ENCODE results near the gene ABHD14A. TPM values are rescaled to one million over a fixed set of nuclear protein-coding genes. Genes with fewer than 3 reads are reported as not detected.
"Not testable (repeated sequence)": the region's sequence is repeated elsewhere in the genome, so short reads cannot be mapped to it uniquely, and the experiment has no call there.

Gene ABHD14A
- total RNA-seq, 2 donors from 2014 or later = 55.3 to 58.5 TPM

DNA sequence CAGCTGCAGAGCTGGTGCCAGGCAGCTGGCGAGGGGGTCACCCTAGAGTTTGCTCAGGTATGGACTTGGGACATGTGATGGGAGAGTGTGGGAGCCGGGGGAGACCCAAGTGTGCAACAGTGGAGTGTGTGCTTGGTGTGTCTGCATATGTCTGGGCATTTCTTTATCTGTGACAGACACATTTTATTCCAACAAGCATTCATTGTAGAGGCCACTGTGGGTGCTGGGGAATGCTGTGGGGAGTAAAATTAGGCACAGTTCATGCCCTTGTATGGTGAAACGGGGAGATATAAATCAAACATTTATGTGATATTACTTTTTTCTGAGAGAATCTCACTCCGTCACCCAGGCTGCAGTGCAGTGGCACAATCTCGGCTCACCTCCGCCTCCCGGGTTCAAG is 12.7 kb downstream of the ABHD14A start:
- intact Hi-C loops (cut with DNase I) = no loop called here
- no peaks in the 10 kb centered on the region for H3K27me3 ChIP-seq (replicated peaks; ENCODE audit: insufficient read depth)
- no peak for DNase-seq (ENCODE audit: low spot score)
- WGBS = 89% methylated on average over 7 of the region's 7 CpGs
- H3K36me3 ChIP-seq = no peaks in the 10 kb centered on the region
- TF ChIP-seq POLR2AphosphoS5 (IDR thresholded peaks at IDR 0.05) (no peak), POLR2A (IDR thresholded peaks at IDR 0.05) (no peak)
- H3K4me1 ChIP-seq (replicated peaks) = peaks cover 7% of the 10 kb centered on the region
- no peak overlapping the region for H3K27ac ChIP-seq
- H3K4me3 ChIP-seq = no peak overlapping the region
- H3K9me3 ChIP-seq = no peaks in the 10 kb centered on the region

GRCh38 chr3:51988286-51989146 is 13.7 kb downstream of the ABHD14A start:
- no peak overlapping the region for H3K27ac ChIP-seq
- H3K27me3 ChIP-seq (replicated peaks; ENCODE audit: insufficient read depth) = no peaks in the 10 kb centered on the region
- no peak for DNase-seq (ENCODE audit: low spot score)
- WGBS = 79% methylated on average over 15 of the region's 15 CpGs
- no peak overlapping the region for H3K4me3 ChIP-seq
- no peak for TF ChIP-seq POLR2AphosphoS5 (IDR thresholded peaks at IDR 0.05)
- TF ChIP-seq, protein P1, sequence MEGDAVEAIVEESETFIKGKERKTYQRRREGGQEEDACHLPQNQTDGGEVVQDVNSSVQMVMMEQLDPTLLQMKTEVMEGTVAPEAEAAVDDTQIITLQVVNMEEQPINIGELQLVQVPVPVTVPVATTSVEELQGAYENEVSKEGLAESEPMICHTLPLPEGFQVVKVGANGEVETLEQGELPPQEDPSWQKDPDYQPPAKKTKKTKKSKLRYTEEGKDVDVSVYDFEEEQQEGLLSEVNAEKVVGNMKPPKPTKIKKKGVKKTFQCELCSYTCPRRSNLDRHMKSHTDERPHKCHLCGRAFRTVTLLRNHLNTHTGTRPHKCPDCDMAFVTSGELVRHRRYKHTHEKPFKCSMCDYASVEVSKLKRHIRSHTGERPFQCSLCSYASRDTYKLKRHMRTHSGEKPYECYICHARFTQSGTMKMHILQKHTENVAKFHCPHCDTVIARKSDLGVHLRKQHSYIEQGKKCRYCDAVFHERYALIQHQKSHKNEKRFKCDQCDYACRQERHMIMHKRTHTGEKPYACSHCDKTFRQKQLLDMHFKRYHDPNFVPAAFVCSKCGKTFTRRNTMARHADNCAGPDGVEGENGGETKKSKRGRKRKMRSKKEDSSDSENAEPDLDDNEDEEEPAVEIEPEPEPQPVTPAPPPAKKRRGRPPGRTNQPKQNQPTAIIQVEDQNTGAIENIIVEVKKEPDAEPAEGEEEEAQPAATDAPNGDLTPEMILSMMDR (IDR thresholded peaks at IDR 0.05) = no peak
- no peak for TF ChIP-seq POLR2A (IDR thresholded peaks at IDR 0.05)
- intact Hi-C loops (cut with DNase I) = no loop called here
- no peaks in the 10 kb centered on the region for H3K9me3 ChIP-seq
- H3K36me3 ChIP-seq = no peaks in the 10 kb centered on the region
- H3K4me1 ChIP-seq (replicated peaks) = peaks cover 7% of the 10 kb centered on the region

DNA sequence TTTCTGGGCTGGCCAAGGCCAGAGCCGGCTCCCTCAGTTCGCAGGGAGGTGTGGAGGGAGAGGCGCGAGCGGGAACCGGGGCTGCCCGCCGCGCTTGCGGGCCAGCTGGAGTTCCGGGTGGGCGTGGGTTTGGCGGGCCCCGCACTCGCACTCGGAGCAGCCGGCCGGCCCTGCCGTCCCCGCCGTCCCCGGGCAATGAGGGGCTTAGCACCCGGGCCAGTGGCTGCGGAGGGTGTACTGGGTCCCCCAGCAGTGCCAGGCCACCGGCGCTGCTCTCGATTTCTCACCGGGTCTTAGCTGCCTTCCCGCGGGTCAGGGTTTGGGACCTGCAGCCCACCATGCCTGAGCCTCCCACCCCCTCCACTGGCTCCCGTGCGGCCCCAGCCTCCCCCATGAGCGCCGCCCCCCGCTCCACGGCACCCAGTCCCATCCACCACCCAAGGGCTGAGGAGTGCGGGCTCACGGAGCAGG is 15.7 kb downstream of the ABHD14A start:
- H3K27me3 ChIP-seq (replicated peaks; ENCODE audit: insufficient read depth); intact Hi-C loops (cut with DNase I); H3K9me3 ChIP-seq; H3K4me1 ChIP-seq (replicated peaks); H3K27ac ChIP-seq; H3K4me3 ChIP-seq; DNase-seq (ENCODE audit: low spot score); H3K36me3 ChIP-seq: not testable (repeated sequence)
- 87% methylated on average over 34 of the region's 38 CpGs for WGBS

GRCh38 chr3:51992017-51992682 is 17.3 kb downstream of the ABHD14A start:
- peaks cover 7% of the 10 kb centered on the region for H3K4me1 ChIP-seq (replicated peaks)
- 79% methylated on average over 3 of the region's 3 CpGs for WGBS
- no peak overlapping the region for H3K27ac ChIP-seq
- TF ChIP-seq POLR2AphosphoS5 (IDR thresholded peaks at IDR 0.05) = no peak
- TF ChIP-seq, protein P1 (IDR thresholded peaks at IDR 0.05) = no peak
- TF ChIP-seq POLR2A (IDR thresholded peaks at IDR 0.05) = no peak
- H3K27me3 ChIP-seq (replicated peaks; ENCODE audit: insufficient read depth) = no peaks in the 10 kb centered on the region
- intact Hi-C loops (cut with DNase I) = no loop called here
- no peak overlapping the region for H3K4me3 ChIP-seq
- no peaks in the 10 kb centered on the region for H3K9me3 ChIP-seq
- no peak for DNase-seq (ENCODE audit: low spot score)
- H3K36me3 ChIP-seq = no peaks in the 10 kb centered on the region

GRCh38 chr3:51993657-51994056 is 18.8 kb downstream of the ABHD14A start:
- intact Hi-C loops (cut with DNase I); H3K4me1 ChIP-seq (replicated peaks); H3K4me3 ChIP-seq; DNase-seq (ENCODE audit: low spot score); H3K27ac ChIP-seq; H3K36me3 ChIP-seq; H3K27me3 ChIP-seq (replicated peaks; ENCODE audit: insufficient read depth); H3K9me3 ChIP-seq: not testable (repeated sequence)
- 78% methylated on average over 11 of the region's 13 CpGs for WGBS

- DNase-seq (ENCODE audit: low spot score) = no peak
- Histone ChIP-seq H3K27ac (peak overlapping the region in 1 of 2 donors; percentile 88), H3K36me3 (no peaks in the 10 kb centered on the region), H3K27me3 (replicated peaks; ENCODE audit: insufficient read depth) (no peaks in the 10 kb centered on the region), H3K9me3 (no peaks in the 10 kb centered on the region), H3K4me3 (peak overlapping the region; percentile 55 to 80), H3K4me1 (replicated peaks) (peaks cover 7% of the 10 kb centered on the region)
- intact Hi-C loops (cut with DNase I) = no loop called here
- TF ChIP-seq, protein P1 (IDR thresholded peaks at IDR 0.05) = no peak
- TF ChIP-seq POLR2AphosphoS5 (IDR thresholded peaks at IDR 0.05) (no peak), POLR2A (IDR thresholded peaks at IDR 0.05) (no peak)
- 78% methylated on average over 2 of the region's 2 CpGs for WGBS
Observed at GRCh38 chr3:51994530-51994929, 19.7 kb downstream of the ABHD14A start.
